Measurements from ENCODE around the gene TMEM134. TPM values are rescaled to one million over a fixed set of nuclear protein-coding genes. Genes with fewer than 3 reads are reported as not detected.

The TMEM134 gene
- total RNA-seq, 4 donors from 2014 or later: 79.8 to 155 (median 108) TPM

DNA sequence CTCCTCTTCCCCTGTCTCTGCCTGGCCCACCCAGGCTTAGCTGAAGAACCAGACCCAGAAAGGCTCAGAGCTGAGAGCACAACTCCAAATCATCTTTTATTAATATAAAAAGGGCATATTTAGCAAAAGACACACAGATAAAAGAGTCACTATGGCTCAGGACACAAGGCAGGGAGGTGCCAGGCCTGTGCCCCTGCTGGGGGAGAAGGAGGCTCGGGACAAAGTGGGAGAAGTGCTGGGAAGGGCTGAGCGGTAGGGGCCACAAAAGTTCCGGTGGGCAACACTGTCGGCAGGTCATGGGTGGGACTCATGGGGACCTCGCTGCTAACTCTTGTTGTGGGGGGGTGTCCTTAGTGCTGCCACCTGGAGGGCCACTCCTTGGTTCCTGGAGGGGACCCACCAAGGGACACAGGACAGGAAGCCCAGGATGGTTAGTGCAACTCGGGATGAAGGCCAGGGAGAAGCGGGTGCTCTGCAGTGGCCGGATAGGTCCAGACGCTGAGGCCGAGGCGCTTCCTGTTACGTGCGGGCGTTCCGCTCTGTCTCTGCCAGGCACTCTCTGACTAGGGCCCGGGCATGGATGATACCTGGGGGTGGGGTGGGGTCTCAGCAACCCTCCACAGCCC is 37.5 kb upstream of the TMEM134 start:
- H3K36me3 ChIP-seq: peaks cover 0 to 3% of the 10 kb centered on the region in 2 donors
- TF ChIP-seq, protein P1, sequence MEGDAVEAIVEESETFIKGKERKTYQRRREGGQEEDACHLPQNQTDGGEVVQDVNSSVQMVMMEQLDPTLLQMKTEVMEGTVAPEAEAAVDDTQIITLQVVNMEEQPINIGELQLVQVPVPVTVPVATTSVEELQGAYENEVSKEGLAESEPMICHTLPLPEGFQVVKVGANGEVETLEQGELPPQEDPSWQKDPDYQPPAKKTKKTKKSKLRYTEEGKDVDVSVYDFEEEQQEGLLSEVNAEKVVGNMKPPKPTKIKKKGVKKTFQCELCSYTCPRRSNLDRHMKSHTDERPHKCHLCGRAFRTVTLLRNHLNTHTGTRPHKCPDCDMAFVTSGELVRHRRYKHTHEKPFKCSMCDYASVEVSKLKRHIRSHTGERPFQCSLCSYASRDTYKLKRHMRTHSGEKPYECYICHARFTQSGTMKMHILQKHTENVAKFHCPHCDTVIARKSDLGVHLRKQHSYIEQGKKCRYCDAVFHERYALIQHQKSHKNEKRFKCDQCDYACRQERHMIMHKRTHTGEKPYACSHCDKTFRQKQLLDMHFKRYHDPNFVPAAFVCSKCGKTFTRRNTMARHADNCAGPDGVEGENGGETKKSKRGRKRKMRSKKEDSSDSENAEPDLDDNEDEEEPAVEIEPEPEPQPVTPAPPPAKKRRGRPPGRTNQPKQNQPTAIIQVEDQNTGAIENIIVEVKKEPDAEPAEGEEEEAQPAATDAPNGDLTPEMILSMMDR (IDR thresholded peaks at IDR 0.05 in 4 of 5, conservative IDR thresholded peaks at IDR 0.05 in 1 of 5): peak in 2 of 5 experiments; percentile 4 to 12
- no peak for TF ChIP-seq POLR2A (IDR thresholded peaks at IDR 0.05)
- no peaks in the 10 kb centered on the region for H3K9me3 ChIP-seq
- peaks cover 26 to 35% of the 10 kb centered on the region in 2 donors for H3K4me1 ChIP-seq
- intact Hi-C loops (cut with DNase I; ENCODE audit: low total_unique reads): loop anchor here (1.0 to 2.0 kb wide), 4 partner anchors 24 to 105 kb away; partner anchors contain the start of genes AIP, GSTP1, PPP1CA and RPS6KB2
- ATAC-seq (no peak), DNase-seq (no peak)
- H3K4me3 ChIP-seq: peak overlapping the region in 1 of 4 donors; percentile 64
- in situ Hi-C loops (cut with MboI; ENCODE audit: low sequenced_read_pairs in 4 of 4): loop anchor here in 3 of 4 donors (10.0 kb wide), 1 partner anchor 112 kb away; the partner anchor contains the start of gene RAD9A (in 3 of the 3)
- H3K27me3 ChIP-seq: peaks cover 0 to 13% (median 0%) of the 10 kb centered on the region in 3 donors
- peak overlapping the region; percentile 94 to 99 (median 96) for H3K27ac ChIP-seq

DNA sequence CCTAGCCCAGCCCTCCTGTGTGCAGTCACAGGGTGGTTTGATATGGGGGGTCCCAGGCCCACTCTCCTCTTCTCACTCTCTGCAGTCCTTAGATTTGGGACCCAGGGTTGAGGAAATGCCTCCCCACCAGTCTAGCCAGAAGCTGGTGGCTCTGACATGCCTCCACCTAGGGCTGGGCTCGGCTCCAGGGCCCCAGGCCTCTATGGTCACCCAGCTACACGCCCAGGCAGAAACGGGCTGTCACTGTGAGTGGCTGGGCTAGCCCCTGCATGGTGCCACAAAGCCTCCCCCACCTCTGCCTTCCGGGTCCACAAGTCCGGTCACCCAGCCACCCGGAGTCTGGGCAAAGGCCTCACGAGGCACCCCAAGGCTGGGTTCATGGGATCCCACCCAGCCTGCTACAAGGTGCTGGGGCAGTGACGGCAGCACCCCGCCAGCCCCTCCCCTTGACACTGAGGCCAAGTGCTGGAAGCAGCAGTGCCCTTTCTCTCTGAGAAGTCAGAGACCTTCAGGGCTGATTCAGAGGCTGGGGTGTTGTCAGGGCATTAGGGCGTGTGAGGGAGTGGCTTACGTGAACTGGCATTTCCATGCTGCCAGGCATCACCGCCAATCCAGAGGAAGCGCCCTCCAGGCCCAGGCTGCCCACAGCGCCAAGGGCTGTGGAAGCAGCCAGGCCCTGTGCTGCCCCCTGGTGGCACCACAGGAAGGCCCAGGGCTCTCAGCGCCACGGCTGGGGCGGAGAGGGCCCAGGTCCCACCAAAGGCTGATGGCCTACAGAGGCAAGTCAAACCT is 36.8 kb upstream of the TMEM134 start:
- peak overlapping the region; percentile 56 to 66 (median 63) for H3K4me3 ChIP-seq
- intact Hi-C loops (cut with DNase I; ENCODE audit: low total_unique reads): loop anchor here (1.0 to 2.0 kb wide), 4 partner anchors 23 to 104 kb away; partner anchors contain the start of genes AIP, GSTP1, PPP1CA and RPS6KB2
- peak overlapping the region; percentile 94 to 99 (median 96) for H3K27ac ChIP-seq
- H3K36me3 ChIP-seq: peaks cover 0 to 4% of the 10 kb centered on the region in 2 donors
- peaks cover 26 to 35% of the 10 kb centered on the region in 2 donors for H3K4me1 ChIP-seq
- H3K27me3 ChIP-seq: peaks cover 0 to 13% (median 0%) of the 10 kb centered on the region in 3 donors
- peak; percentile 76 to 92 for DNase-seq
- no peaks in the 10 kb centered on the region for H3K9me3 ChIP-seq
- in situ Hi-C loops (cut with MboI; ENCODE audit: low sequenced_read_pairs in 4 of 4): loop anchor here in 3 of 4 donors (10.0 kb wide), 1 partner anchor 111 kb away; the partner anchor contains the start of gene RAD9A (in 3 of the 3)
- TF ChIP-seq POLR2A (IDR thresholded peaks at IDR 0.05): peak; percentile 32 to 56
- TF ChIP-seq, protein P1 (IDR thresholded peaks at IDR 0.05 in 4 of 5, conservative IDR thresholded peaks at IDR 0.05 in 1 of 5): peak; percentile 95 to 98 (median 96)
- ATAC-seq: peak; percentile 42 to 61

DNA sequence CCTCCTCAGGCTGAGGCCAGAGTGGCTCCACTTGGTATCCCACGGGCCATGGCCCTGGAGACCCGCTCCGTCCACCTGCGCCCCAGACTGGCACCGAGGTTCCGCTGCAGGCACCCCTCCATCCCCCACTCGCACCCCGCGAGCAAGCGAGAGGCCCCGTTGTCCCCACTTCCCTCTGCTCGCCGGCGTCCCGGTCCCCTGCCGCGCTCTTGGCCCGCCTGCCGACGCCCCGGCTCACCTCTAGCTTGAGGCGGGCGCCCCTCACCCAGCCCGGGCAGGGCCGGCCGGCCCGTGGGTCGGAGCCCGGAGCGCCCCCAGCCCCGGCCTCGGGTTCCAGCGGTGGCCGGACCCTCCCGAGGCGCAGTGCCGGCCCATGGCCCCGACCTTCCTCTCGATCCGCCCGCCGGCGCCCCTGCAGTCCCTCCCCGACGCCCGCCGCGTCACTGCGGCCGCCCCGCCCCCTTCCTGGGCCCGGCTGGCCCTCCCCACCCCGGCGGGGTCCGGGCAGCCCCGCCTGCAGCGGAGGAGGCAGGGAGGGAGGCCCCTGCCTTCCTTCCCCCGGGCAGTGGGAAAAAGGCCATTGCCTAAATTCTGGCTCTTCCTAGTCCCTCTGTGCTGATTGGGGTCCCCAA is 36.0 kb upstream of the TMEM134 start, which contains the start of gene PITPNM1:
Gene PITPNM1 (minus strand): TSS at position 414 of the 632 bp plus-strand sequence. CDS start 1,183 bp downstream, outside the sequence.
- Histone ChIP-seq H3K4me3 (peak within 1 kb of the TSS; percentile 56 to 66 (median 63)), H3K27me3 (peaks cover 0 to 13% (median 0%) of the 10 kb centered on the region in 3 donors), H3K4me1 (peaks cover 26 to 35% of the 10 kb centered on the region in 2 donors), H3K9me3 (no peaks in the 10 kb centered on the region), H3K36me3 (peaks cover 0 to 4% of the 10 kb centered on the region in 2 donors), H3K27ac (peak within 1 kb of the TSS; percentile 94 to 99 (median 96))
- peak; percentile 49 to 59 for TF ChIP-seq POLR2A (IDR thresholded peaks at IDR 0.05)
- TF ChIP-seq, protein P1 (IDR thresholded peaks at IDR 0.05 in 4 of 5, conservative IDR thresholded peaks at IDR 0.05 in 1 of 5): no peak
- in situ Hi-C loops (cut with MboI; ENCODE audit: low sequenced_read_pairs in 4 of 4) (loop anchor here in 3 of 4 donors (10.0 kb wide), 1 partner anchor 110 kb away; the partner anchor contains the start of gene RAD9A (in 3 of the 3)), intact Hi-C loops (cut with DNase I; ENCODE audit: low total_unique reads) (no loop called here)
- ATAC-seq: peak in 1 of 2 donors; percentile 4
- DNase-seq: peak in 1 of 2 donors; percentile 39
